CD4-positive, alpha-beta memory T cell (primary cell): Measurements from ENCODE around the gene DUSP22. TPM values are rescaled to one million over a fixed set of nuclear protein-coding genes. Genes with fewer than 3 reads are reported as not detected.
A peak's percentile ranks its signal among the peaks of the same experiment; 100 is the strongest.

Experiments
- CTCF ChIA-PET: fragments of 350-600 bp; sonication (Branson Sonifier 250); formaldehyde crosslinking; loops from one replicate; lab custom pipeline; 2021; ENCODE audit warnings: inconsistent platforms; ENCODE audit not compliant: partially characterized antibody; lab: Charles Lee
- POLR2A ChIA-PET: fragments of 350-600 bp; sonication (Branson Sonifier 250); formaldehyde crosslinking; loops from one replicate; lab custom pipeline; 2021; ENCODE audit not compliant: partially characterized antibody; lab: Charles Lee
- DNase-seq, 5 donors: peaks; one replicate each; pipeline versions ENCODE4 v3.0.0 to v3.0.0-alpha.2; 2020 to 2022; ENCODE audit warnings: mixed read lengths in 1 of 5
- H3K27ac ChIP-seq: one replicate; pipeline ENCODE4 v1.7.0; 2013; ENCODE audit warnings: low read depth, low read length
- H3K27me3 ChIP-seq: 2 replicates; pipeline ENCODE4 v1.7.0; 2013; ENCODE audit warnings: mild to moderate bottlenecking, low read length, moderate library complexity; ENCODE audit not compliant: insufficient read depth
- H3K36me3 ChIP-seq: 2 replicates; pipeline ENCODE4 v1.7.0; 2013; ENCODE audit warnings: mild to moderate bottlenecking, low read length, moderate library complexity; ENCODE audit not compliant: insufficient read depth
- H3K4me1 ChIP-seq: 2 replicates; pipeline ENCODE4 v1.7.0; 2013; ENCODE audit warnings: mild to moderate bottlenecking, low read length, moderate library complexity; ENCODE audit not compliant: insufficient read depth
- H3K4me3 ChIP-seq, 2 donors: one replicate each; pipeline ENCODE4 v1.7.0; 2013; ENCODE audit warnings: low read length in 2 of 2, mild to moderate bottlenecking in 1 of 2
- H3K9me3 ChIP-seq, 2 donors: one replicate each; pipeline ENCODE4 v1.7.0; 2013; ENCODE audit warnings: low read length in 2 of 2, control low read depth in 1 of 2; ENCODE audit not compliant: control insufficient read depth in 1 of 2
- H3K27ac Mint-ChIP-seq, 7 donors: one replicate each; pipeline ENCODE4 v1.8.0; 2020 to 2021; ENCODE audit warnings: mixed read lengths in 7 of 7, mild to moderate bottlenecking in 6 of 7, inconsistent platforms in 3 of 7, moderate library complexity in 3 of 7
- H3K27me3 Mint-ChIP-seq, 2 donors: one replicate each; pipeline ENCODE4 v1.8.0; 2020 to 2021; ENCODE audit warnings: mixed read lengths in 2 of 2
- H3K36me3 Mint-ChIP-seq, 2 donors: one replicate each; pipeline ENCODE4 v1.8.0; 2020 to 2021; ENCODE audit warnings: mixed read lengths in 2 of 2, inconsistent platforms in 1 of 2, mild to moderate bottlenecking in 1 of 2
- H3K4me1 Mint-ChIP-seq, 4 donors: one replicate each; pipeline ENCODE4 v1.8.0; 2020 to 2021; ENCODE audit warnings: mixed read lengths in 4 of 4, mild to moderate bottlenecking in 1 of 4
- H3K4me3 Mint-ChIP-seq, 8 donors: one replicate each; pipeline ENCODE4 v1.8.0; 2020 to 2021; ENCODE audit warnings: mixed read lengths in 8 of 8, mild to moderate bottlenecking in 7 of 8, moderate library complexity in 6 of 8, inconsistent platforms in 3 of 8
- H3K9me3 Mint-ChIP-seq, 8 donors: one replicate each; pipeline ENCODE4 v1.8.0; 2020 to 2021; ENCODE audit warnings: mixed read lengths in 8 of 8, mild to moderate bottlenecking in 5 of 8, inconsistent platforms in 3 of 8, moderate library complexity in 1 of 8
- intact Hi-C: fragments of 100-400 bp; cut with micrococcal nuclease; formaldehyde crosslinking; loops from one replicate; pipeline ENCODE4 v1.15.1; 2023
- polyA plus RNA-seq, 2 donors: library from polyadenylated mRNA; unstranded; fragments of 300-500 nt; fragmentation: Illumina TruSeq; gene quantifications; one replicate each; pipeline ENCODE4 v1.2.3, GENCODE V29; 2021
- total RNA-seq, 2 experiments: library from RNA; stranded (reverse); gene quantifications; one replicate each; pipeline ENCODE4 v1.2.3, GENCODE V29; 2021

Gene DUSP22
- total and polyA plus RNA-seq, 4 experiments from 2014 or later = 32.8 to 49.4 (median 38.9) TPM

DNA sequence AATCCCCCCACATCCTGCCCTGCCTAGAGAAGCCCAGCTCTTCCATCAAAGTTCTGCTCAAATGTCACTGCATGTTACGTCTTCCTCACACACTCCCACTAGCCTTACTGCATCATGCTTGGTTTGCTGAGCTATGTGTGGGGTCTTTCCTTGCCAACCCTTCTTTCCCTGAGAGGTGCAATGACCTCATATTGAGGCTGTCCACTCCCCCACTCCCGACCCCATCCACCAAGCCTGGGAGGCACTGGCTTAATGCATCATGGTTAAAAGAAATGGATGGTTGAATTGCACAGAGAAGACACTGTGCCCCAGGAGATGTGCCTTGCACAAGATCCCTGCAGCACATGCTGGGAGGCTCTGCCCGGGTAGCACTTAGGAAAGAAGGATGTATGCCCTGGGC is 91.6 kb downstream of the DUSP22 start:
- H3K27ac ChIP-seq = no peak overlapping the region
- Mint-ChIP-seq H3K9me3 (peaks cover 0 to 5% (median 0%) of the 10 kb centered on the region in 8 donors), H3K27me3 (peaks cover 12 to 15% of the 10 kb centered on the region in 2 donors), H3K36me3 (no peaks in the 10 kb centered on the region), H3K4me1 (no peaks in the 10 kb centered on the region), H3K4me3 (no peak overlapping the region), H3K27ac (no peak overlapping the region)
- no peak overlapping the region for H3K4me3 ChIP-seq
- no peak for DNase-seq
- no peaks in the 10 kb centered on the region for H3K27me3 ChIP-seq
- POLR2A ChIA-PET = no interaction called here
- intact Hi-C loops = no loop called here
- CTCF ChIA-PET = no interaction called here
- no peaks in the 10 kb centered on the region for H3K9me3 ChIP-seq
- no peaks in the 10 kb centered on the region for H3K36me3 ChIP-seq
- no peaks in the 10 kb centered on the region for H3K4me1 ChIP-seq

DNA sequence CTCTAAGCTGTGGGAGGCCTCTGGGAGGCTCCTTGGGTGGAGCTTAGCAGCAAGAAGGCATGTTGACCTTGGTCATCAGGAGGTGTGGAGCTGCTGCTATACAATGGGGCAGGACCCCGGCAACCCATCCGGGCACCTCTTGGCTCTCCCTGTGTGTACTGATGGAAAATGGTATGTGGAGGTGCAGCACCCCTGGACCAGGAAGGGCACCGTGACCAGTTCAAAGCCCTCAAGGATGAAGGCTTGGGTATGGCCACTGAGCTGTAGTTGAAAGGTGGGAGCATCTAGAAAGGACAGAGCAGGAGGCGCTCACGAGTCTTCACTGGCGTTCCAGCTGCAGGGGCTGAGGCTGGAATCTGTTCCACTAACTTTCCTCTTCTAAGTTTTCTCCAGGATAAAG is 92.6 kb downstream of the DUSP22 start:
- POLR2A ChIA-PET = no interaction called here
- CTCF ChIA-PET = interaction anchor here (1.1 kb wide), 1 partner anchor 10 kb away, joined by 3 read pairs; no protein-coding TSS in a partner anchor
- Mint-ChIP-seq H3K4me3 (no peak overlapping the region), H3K4me1 (peaks cover 6 to 8% (median 7%) of the 10 kb centered on the region in 4 donors), H3K36me3 (no peaks in the 10 kb centered on the region), H3K27ac (peak overlapping the region in 1 of 7 donors; percentile 19), H3K9me3 (peaks cover 0 to 5% (median 0%) of the 10 kb centered on the region in 8 donors), H3K27me3 (peaks cover 13 to 21% of the 10 kb centered on the region in 2 donors)
- Histone ChIP-seq H3K9me3 (no peaks in the 10 kb centered on the region), H3K4me3 (no peak overlapping the region), H3K27me3 (no peaks in the 10 kb centered on the region), H3K36me3 (no peaks in the 10 kb centered on the region), H3K27ac (no peak overlapping the region), H3K4me1 (peaks cover 9% of the 10 kb centered on the region)
- no peak for DNase-seq
- intact Hi-C loops = loop anchor here (5.0 kb wide), 2 partner anchors 402 to 997 kb away; no protein-coding TSS in a partner anchor

DNA sequence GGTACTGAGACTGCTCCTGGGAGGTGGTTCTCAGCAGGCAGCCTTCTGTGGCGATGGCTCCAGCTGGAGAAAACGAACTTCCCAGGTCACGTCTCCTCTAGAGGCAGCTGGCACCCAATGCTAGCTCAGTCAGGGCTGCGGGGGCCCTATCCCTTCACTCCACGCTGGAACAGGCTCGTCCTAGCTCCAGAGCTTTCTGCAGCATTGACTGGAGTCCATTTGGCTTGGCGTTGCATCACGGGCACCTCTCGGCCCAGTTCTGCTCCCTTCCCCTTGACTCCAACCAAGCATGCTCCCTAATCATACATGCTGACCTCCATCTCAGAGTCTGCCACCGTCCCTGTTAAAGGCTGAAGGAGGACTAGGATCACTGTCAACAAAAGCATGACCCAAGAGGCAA is 93.3 kb downstream of the DUSP22 start:
- Mint-ChIP-seq H3K27ac (no peak overlapping the region), H3K9me3 (peaks cover 0 to 5% (median 0%) of the 10 kb centered on the region in 8 donors), H3K4me3 (peak overlapping the region in 1 of 8 donors; percentile 54), H3K27me3 (peaks cover 13 to 21% of the 10 kb centered on the region in 2 donors), H3K36me3 (no peaks in the 10 kb centered on the region), H3K4me1 (peaks cover 8 to 15% (median 12%) of the 10 kb centered on the region in 4 donors)
- no peaks in the 10 kb centered on the region for H3K27me3 ChIP-seq
- no peak for DNase-seq
- no peak overlapping the region for H3K4me3 ChIP-seq
- no peaks in the 10 kb centered on the region for H3K9me3 ChIP-seq
- ChIA-PET POLR2A (no interaction called here), CTCF (no interaction called here)
- intact Hi-C loops = loop anchor here (5.0 kb wide), 2 partner anchors 402 to 997 kb away; no protein-coding TSS in a partner anchor
- no peaks in the 10 kb centered on the region for H3K36me3 ChIP-seq
- no peak overlapping the region for H3K27ac ChIP-seq
- H3K4me1 ChIP-seq = peaks cover 16% of the 10 kb centered on the region

DNA sequence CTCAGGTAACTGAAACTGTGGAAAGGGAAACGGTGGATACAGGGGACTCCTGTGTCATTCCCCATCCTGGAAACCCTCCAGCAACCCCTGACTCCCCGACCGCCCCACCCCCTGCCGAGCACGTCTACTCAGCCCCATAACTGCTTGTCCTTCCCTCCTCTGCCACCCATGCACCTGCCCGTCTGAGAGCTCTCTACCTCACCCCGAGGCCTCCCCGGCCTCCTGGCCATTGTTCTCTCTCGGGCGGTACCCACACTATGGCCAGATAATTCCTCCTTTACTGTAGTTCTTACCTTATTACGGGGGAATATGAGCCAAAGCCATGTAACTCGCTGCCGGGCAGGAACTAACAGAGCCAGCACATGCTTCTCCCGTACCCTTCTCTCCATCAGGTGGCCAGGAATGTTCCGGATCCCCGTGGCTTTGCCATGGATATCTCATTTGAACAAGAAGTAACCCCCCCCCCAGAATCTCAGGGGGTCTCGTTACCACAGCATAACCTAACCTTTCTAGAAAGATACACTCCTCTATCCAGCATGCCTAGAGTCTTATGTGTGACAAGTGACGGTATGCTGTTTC is 94.5 kb downstream of the DUSP22 start:
- no peaks in the 10 kb centered on the region for H3K36me3 Mint-ChIP-seq
- Histone ChIP-seq H3K4me1 (peaks cover 23% of the 10 kb centered on the region), H3K27ac (no peak overlapping the region), H3K9me3 (no peaks in the 10 kb centered on the region), H3K36me3 (no peaks in the 10 kb centered on the region), H3K27me3 (no peaks in the 10 kb centered on the region), H3K4me3 (no peak overlapping the region)
- intact Hi-C loops = loop anchor here (5.0 kb wide), 2 partner anchors 401 to 996 kb away; no protein-coding TSS in a partner anchor
- CTCF ChIA-PET = no interaction called here
- peaks cover 14 to 24% (median 19%) of the 10 kb centered on the region in 4 donors for H3K4me1 Mint-ChIP-seq
- POLR2A ChIA-PET = no interaction called here
- H3K27me3 Mint-ChIP-seq = peaks cover 8 to 25% of the 10 kb centered on the region in 2 donors
- no peak overlapping the region for H3K27ac Mint-ChIP-seq
- H3K9me3 Mint-ChIP-seq = peaks cover 0 to 5% (median 0%) of the 10 kb centered on the region in 8 donors
- DNase-seq = no peak
- H3K4me3 Mint-ChIP-seq = no peak overlapping the region

DNA sequence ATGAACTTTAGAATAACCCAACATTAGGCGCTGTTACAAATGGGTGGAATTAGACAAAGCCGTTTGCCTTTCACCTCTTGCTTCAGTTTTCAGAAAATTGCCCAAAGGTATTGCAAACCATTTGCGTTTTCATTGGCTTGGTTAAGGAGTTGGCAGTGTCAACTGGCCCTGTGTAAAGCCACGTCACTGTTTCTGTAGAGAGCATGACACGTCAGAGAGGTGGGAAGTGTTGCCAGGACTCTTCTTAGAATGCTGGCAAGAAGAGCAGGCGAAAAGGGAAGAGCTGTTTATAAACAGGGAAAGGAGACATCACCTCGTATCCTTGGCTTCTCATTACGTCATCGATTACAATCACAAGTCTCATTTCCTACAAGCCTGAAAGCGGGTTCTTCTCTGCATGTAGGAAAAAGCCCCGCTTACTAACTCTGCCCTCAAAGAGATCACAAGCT is 95.0 kb downstream of the DUSP22 start:
- peaks cover 0 to 2% (median 0%) of the 10 kb centered on the region in 8 donors for H3K9me3 Mint-ChIP-seq
- CTCF ChIA-PET = interaction anchor here (0.7 to 1.3 kb wide), 4 partner anchors 137 to 335 kb away, joined by 3 to 6 read pairs (median 4); no protein-coding TSS in a partner anchor
- Histone ChIP-seq H3K27me3 (no peaks in the 10 kb centered on the region), H3K9me3 (no peaks in the 10 kb centered on the region), H3K36me3 (no peaks in the 10 kb centered on the region), H3K4me3 (no peak overlapping the region), H3K4me1 (peaks cover 23% of the 10 kb centered on the region), H3K27ac (no peak overlapping the region)
- H3K27me3 Mint-ChIP-seq = peaks cover 8 to 22% of the 10 kb centered on the region in 2 donors
- H3K4me3 Mint-ChIP-seq = no peak overlapping the region
- POLR2A ChIA-PET = no interaction called here
- no peaks in the 10 kb centered on the region for H3K36me3 Mint-ChIP-seq
- H3K4me1 Mint-ChIP-seq = peaks cover 14 to 25% (median 19%) of the 10 kb centered on the region in 4 donors
- intact Hi-C loops = loop anchor here (5.0 kb wide), 2 partner anchors 400 to 995 kb away; no protein-coding TSS in a partner anchor
- H3K27ac Mint-ChIP-seq = no peak overlapping the region
- no peak for DNase-seq

DNA sequence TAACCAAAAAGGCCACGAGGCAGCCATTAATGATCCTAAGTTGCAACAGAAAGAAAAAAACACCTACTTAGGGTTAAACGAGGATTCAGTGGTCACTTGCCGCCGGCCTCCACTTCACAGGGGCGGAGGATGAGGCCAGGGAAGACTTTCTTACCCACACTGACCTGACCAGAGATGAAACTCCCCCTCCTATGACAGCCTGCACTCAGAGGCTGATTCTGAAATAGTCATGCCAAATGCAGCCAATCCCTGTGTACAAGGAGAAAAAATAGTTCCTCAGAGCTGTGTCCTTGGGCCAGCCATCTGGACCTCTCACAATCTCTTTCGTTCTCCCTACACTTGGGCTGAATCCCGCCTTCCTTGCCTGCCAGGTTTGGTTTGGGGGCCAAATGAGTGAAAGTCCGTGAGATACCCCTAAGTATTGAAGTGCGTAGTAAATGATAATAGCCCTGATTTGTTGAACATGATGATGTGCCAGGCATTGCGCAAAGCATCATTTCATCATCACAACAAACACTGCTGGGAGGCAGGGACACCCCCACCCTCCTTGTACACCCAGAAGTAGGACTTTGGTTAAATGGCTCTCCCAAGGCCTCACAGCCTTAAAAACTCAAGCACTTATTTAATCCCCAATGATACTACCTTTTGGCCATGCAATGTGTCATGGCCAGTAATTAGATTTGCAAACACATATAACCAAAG is 96.1 kb downstream of the DUSP22 start:
- no peaks in the 10 kb centered on the region for H3K9me3 ChIP-seq
- CTCF ChIA-PET = interaction anchor here (0.8 to 2.6 kb wide), 4 partner anchors 136 to 199 kb away, joined by 4 to 10 read pairs (median 8); no protein-coding TSS in a partner anchor
- no peak overlapping the region for H3K27ac ChIP-seq
- no peak overlapping the region for H3K4me3 ChIP-seq
- no peak for DNase-seq
- intact Hi-C loops = loop anchor here (2.0 to 5.0 kb wide), 3 partner anchors 204 to 994 kb away; no protein-coding TSS in a partner anchor
- peaks cover 0 to 2% (median 0%) of the 10 kb centered on the region in 8 donors for H3K9me3 Mint-ChIP-seq
- H3K27me3 ChIP-seq = no peaks in the 10 kb centered on the region
- peaks cover 14 to 34% (median 19%) of the 10 kb centered on the region in 4 donors for H3K4me1 Mint-ChIP-seq
- POLR2A ChIA-PET = interaction anchor here (1.1 to 7.2 kb wide), 2 partner anchors 15 to 149 kb away, joined by 3 to 60 read pairs; no protein-coding TSS in a partner anchor
- peak overlapping the region in 1 of 7 donors; percentile 12 for H3K27ac Mint-ChIP-seq
- no peaks in the 10 kb centered on the region for H3K36me3 Mint-ChIP-seq
- peaks cover 23% of the 10 kb centered on the region for H3K4me1 ChIP-seq
- peaks cover 8 to 22% of the 10 kb centered on the region in 2 donors for H3K27me3 Mint-ChIP-seq
- H3K4me3 Mint-ChIP-seq = no peak overlapping the region
- no peaks in the 10 kb centered on the region for H3K36me3 ChIP-seq
